Smooth muscle cell (in vitro differentiated cells): ENCODE data around the gene EPB41L4A. TPM values are rescaled to one million over a fixed set of nuclear protein-coding genes. Genes with fewer than 3 reads are reported as not detected.
"Not testable (repeated sequence)": the region's sequence is repeated elsewhere in the genome, so short reads cannot be mapped to it uniquely, and the experiment has no call there.

ENCODE experiments used
- DNase-seq: peaks from one replicate; lab custom pipeline; 2025; ENCODE audit not compliant: unreplicated experiment; lab: John Stamatoyannopoulos, UW
- H2AFZ ChIP-seq: fragments of 200-600 bp; sonication (generic); 2 replicates; pipeline ENCODE4 v1.6.0; 2016; ENCODE audit warnings: antibody characterized with exemption, low read depth, mild to moderate bottlenecking
- H3F3A ChIP-seq: fragments of 200-600 bp; sonication (generic); 2 replicates; pipeline ENCODE4 v1.6.0; 2017; ENCODE audit warnings: antibody characterized with exemption, low read depth
- H3K27ac ChIP-seq: fragments of 200-600 bp; sonication (generic); 2 replicates; pipeline ENCODE4 v1.5.1; 2016; ENCODE audit warnings: low read depth, mild to moderate bottlenecking
- H3K27me3 ChIP-seq: fragments of 200-600 bp; sonication (generic); 2 replicates; pipeline ENCODE4 v1.6.1; 2016; ENCODE audit warnings: low read depth, mild to moderate bottlenecking
- H3K36me3 ChIP-seq: fragments of 200-600 bp; sonication (generic); 2 replicates; pipeline ENCODE4 v1.5.1; 2016; ENCODE audit warnings: low read depth
- H3K4me1 ChIP-seq: fragments of 200-600 bp; sonication (generic); 2 replicates; pipeline ENCODE4 v1.5.1; 2016; ENCODE audit warnings: low read depth
- H3K4me2 ChIP-seq: fragments of 200-600 bp; sonication (generic); 2 replicates; pipeline ENCODE4 v1.6.0; 2016; ENCODE audit warnings: mild to moderate bottlenecking
- H3K4me3 ChIP-seq: fragments of 200-600 bp; sonication (generic); 2 replicates; pipeline ENCODE4 v1.5.1; 2016; ENCODE audit warnings: mild to moderate bottlenecking
- H3K79me2 ChIP-seq: fragments of 200-600 bp; sonication (generic); 2 replicates; pipeline ENCODE4 v1.6.0; 2016; ENCODE audit warnings: low read depth, mild to moderate bottlenecking
- H3K9ac ChIP-seq: fragments of 200-600 bp; sonication (generic); 2 replicates; pipeline ENCODE4 v1.6.0; 2016; ENCODE audit warnings: low read depth
- H3K9me3 ChIP-seq: fragments of 200-600 bp; sonication (generic); replicated peaks from 2 replicates; pipeline ENCODE4 v1.5.1; 2016; ENCODE audit warnings: low read depth
- H4K20me1 ChIP-seq: fragments of 200-600 bp; sonication (generic); 2 replicates; pipeline ENCODE4 v1.6.0; 2016; ENCODE audit warnings: low read depth
- WGBS: methylation state at CpG from one replicate; pipeline ENCODE4 v1.1.7; 2016; ENCODE audit warnings: low lambda C conversion rate; 5-methylcytosine and 5-hydroxymethylcytosine counted together
- polyA plus RNA-seq: library from polyadenylated mRNA; unstranded; fragments of >200 nt; fragmentation: Nextera tagmentation; extraction: Ambion mirVana; gene quantifications from 2 replicates; pipeline ENCODE4 v1.2.1, GENCODE V29; 2016
- total RNA-seq: library from RNA; depleted of rRNA; stranded (reverse); fragments of >200 nt; gene quantifications from 2 replicates; pipeline ENCODE4 v1.2.3, GENCODE V29; 2014
- TF ChIP-seq, protein P1 (sequence below): fragments of 200-600 bp; sonication (generic); IDR thresholded peaks from 2 replicates; pipeline ENCODE4 v1.5.1; 2017; ENCODE audit warnings: borderline replicate concordance, mild to moderate bottlenecking, antibody characterized with exemption; ENCODE audit not compliant: insufficient read depth, poor library complexity, severe bottlenecking

The EPB41L4A gene
- total and polyA plus RNA-seq, 2 experiments from 2014 or later: 2.9 to 8.9 TPM

DNA sequence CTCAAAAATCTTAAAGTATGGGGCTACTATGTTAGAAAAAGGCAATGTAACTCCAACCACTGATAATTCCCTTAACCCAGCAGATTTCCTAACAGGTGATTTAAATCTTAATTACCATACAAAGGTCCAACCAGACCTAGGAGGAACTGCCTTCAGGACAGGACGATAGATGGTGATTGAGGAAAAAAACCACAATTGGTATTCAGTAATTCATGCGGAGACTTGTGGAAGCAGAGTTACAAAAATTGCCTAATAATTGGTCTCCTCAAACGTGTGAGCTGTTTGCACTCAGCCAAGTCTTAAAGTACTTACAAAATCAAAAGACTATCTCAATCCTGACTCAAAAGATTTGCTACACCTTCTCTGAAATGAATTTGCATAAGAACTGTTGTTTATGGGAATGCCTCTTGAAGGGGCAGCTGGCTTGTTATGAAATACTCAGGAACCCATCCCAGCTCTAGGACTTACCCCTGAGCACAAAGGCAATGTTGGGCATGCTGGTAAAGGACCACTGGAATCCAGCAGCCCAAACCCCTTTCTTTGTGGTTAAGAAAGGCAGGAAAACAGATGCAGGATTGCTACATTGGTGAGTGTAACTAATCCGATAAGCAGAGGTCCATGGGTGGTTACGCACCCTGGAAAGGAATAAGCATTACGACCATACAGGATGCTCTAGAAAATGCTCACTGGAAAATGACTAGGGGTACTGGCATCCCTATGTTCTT is 26.7 kb upstream of the EPB41L4A start:
- Histone ChIP-seq H3K4me1 (no peaks in the 10 kb centered on the region), H3K36me3 (no peaks in the 10 kb centered on the region), H3K27me3 (no peaks in the 10 kb centered on the region), H3K4me2 (no peak overlapping the region), H3K79me2 (no peaks in the 10 kb centered on the region), H3K9ac (no peak overlapping the region), H3K9me3 (no peaks in the 10 kb centered on the region), H2AFZ (no peak overlapping the region), H3K4me3 (no peak overlapping the region), H3F3A (no peaks in the 10 kb centered on the region), H3K27ac (no peak overlapping the region), H4K20me1 (no peaks in the 10 kb centered on the region)
- 76% methylated on average over 6 of the region's 6 CpGs for WGBS
- TF ChIP-seq, protein P1, sequence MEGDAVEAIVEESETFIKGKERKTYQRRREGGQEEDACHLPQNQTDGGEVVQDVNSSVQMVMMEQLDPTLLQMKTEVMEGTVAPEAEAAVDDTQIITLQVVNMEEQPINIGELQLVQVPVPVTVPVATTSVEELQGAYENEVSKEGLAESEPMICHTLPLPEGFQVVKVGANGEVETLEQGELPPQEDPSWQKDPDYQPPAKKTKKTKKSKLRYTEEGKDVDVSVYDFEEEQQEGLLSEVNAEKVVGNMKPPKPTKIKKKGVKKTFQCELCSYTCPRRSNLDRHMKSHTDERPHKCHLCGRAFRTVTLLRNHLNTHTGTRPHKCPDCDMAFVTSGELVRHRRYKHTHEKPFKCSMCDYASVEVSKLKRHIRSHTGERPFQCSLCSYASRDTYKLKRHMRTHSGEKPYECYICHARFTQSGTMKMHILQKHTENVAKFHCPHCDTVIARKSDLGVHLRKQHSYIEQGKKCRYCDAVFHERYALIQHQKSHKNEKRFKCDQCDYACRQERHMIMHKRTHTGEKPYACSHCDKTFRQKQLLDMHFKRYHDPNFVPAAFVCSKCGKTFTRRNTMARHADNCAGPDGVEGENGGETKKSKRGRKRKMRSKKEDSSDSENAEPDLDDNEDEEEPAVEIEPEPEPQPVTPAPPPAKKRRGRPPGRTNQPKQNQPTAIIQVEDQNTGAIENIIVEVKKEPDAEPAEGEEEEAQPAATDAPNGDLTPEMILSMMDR: no peak
- no peak for DNase-seq

DNA sequence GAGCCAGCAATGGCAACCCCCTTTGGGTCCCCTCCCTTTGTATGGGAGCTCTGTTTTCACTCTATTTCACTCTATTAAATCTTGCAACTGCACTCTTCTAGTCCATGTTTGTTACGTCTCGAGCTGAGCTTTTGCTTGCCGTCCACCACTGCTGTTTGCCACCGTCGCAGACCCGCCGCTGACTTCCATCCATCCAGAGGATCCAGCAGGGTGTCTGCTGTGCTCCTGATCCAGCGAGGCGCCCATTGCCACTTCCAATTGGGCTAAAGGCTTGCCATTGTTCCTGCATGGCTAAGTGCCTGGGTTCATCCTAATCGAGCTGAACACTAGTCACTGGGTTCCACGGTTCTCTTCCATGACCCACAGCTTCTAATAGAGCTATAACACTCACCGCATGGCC is 24.9 kb upstream of the EPB41L4A start:
- not testable (repeated sequence) for H3K27ac ChIP-seq, H2AFZ ChIP-seq, H3K9me3 ChIP-seq, H3F3A ChIP-seq, H3K36me3 ChIP-seq, H3K27me3 ChIP-seq, DNase-seq, H3K4me2 ChIP-seq, H3K79me2 ChIP-seq, H3K9ac ChIP-seq, H3K4me3 ChIP-seq, H4K20me1 ChIP-seq, H3K4me1 ChIP-seq
- WGBS: 96% methylated on average over 12 of the region's 12 CpGs

DNA sequence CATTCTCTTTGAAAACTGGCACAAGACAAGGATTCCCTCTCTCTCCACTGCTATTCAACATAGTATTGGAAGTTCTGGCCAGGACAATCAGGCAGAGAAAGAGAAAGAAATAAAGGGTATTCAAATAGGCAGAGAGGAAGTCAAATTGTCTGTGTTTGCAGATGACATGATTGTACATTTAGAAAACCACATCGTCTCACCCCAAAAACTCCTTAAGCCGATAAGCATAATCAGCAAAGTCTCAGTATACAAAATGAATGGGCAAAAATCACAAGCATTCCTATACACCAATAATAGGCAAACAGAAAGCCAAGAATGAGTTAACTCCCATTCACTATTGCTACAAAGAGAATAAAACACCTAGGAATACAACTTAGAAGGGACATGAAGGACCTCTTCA is 21.0 kb upstream of the EPB41L4A start:
- DNase-seq: no peak
- Histone ChIP-seq H3K4me3 (no peak overlapping the region), H3K27ac (no peak overlapping the region), H3K4me2 (no peak overlapping the region), H3K9ac (no peak overlapping the region), H3K9me3 (no peaks in the 10 kb centered on the region), H3K4me1 (no peaks in the 10 kb centered on the region), H3K79me2 (no peaks in the 10 kb centered on the region), H3K27me3 (no peaks in the 10 kb centered on the region), H4K20me1 (no peaks in the 10 kb centered on the region), H3F3A (no peaks in the 10 kb centered on the region), H3K36me3 (no peaks in the 10 kb centered on the region), H2AFZ (no peak overlapping the region)
- 94% methylated on average over 2 of the region's 2 CpGs for WGBS
- TF ChIP-seq, protein P1: no peak

DNA sequence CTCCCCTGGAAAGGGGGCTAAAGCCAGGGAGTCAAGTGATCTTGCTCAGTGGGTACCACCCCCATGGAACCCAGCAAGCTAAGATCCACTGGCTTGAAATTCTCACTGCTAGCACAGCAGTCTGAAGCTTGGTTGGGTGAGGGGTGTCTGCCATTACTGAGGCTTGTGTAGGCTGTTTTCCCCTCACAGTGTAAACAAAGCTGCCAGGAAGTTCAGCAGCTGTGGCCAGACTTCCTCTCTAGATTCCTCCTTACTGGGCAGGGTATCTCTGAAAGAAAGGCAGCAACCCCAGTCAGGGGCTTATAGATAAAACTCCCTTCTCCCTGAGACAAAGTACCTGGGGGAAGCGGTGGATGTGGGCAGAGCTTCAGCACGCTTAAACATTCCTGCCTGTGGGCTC is 17.1 kb upstream of the EPB41L4A start:
- WGBS: 71% methylated on average over 2 of the region's 2 CpGs
- no peaks in the 10 kb centered on the region for H3F3A ChIP-seq
- TF ChIP-seq, protein P1: no peak

More for the DNA sequence above, 17.1 kb upstream of the EPB41L4A start:
- Histone ChIP-seq H3K4me1 (no peaks in the 10 kb centered on the region), H4K20me1 (no peaks in the 10 kb centered on the region), H3K9ac (no peak overlapping the region), H3K4me2 (no peak overlapping the region), H3K79me2 (no peaks in the 10 kb centered on the region), H3K4me3 (no peak overlapping the region), H3K36me3 (no peaks in the 10 kb centered on the region), H2AFZ (no peak overlapping the region), H3K27me3 (no peaks in the 10 kb centered on the region), H3K9me3 (no peaks in the 10 kb centered on the region), H3K27ac (no peak overlapping the region)
- DNase-seq: no peak
